ENCODE data around the gene SPCS3. TPM values are rescaled to one million over a fixed set of nuclear protein-coding genes. Genes with fewer than 3 reads are reported as not detected.

The SPCS3 gene
- total and polyA plus RNA-seq, 2 of the 13 experiments (the other 11 are each of a cell fraction or from before 2014, with no cell fraction given): 26.3 to 57.0 TPM

DNA sequence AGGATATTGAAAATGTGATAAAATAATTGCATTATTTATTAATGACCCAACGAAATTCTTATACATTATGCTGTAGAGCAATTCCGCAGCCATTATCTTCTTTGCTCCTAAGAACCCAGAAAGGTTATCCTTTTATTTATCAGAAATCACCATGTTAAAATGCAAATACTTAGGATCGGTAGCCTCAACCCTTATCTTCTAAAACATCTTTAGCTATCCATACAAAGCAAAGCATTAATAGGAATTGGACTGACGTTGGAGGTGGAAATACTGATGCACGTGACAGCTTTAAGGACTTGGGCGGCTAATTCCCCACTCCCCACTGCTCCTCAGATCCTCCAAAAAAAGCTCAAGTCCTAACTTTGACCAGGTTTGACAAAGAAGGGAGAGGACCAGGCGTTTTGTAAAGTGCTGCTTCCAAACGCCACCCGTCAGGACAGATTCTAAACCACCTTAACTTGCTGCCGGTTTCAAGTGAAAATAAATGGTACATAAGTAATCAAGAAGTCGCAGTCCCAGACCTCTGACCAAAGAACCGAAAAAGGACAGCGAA lies 539 bp upstream of the SPCS3 start (continued):
- TF ChIP-seq, protein P1, sequence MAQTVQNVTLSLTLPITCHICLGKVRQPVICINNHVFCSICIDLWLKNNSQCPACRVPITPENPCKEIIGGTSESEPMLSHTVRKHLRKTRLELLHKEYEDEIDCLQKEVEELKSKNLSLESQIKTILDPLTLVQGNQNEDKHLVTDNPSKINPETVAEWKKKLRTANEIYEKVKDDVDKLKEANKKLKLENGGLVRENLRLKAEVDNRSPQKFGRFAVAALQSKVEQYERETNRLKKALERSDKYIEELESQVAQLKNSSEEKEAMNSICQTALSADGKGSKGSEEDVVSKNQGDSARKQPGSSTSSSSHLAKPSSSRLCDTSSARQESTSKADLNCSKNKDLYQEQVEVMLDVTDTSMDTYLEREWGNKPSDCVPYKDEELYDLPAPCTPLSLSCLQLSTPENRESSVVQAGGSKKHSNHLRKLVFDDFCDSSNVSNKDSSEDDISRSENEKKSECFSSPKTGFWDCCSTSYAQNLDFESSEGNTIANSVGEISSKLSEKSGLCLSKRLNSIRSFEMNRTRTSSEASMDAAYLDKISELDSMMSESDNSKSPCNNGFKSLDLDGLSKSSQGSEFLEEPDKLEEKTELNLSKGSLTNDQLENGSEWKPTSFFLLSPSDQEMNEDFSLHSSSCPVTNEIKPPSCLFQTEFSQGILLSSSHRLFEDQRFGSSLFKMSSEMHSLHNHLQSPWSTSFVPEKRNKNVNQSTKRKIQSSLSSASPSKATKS (CRISPR knock-in tag; IDR thresholded peaks at IDR 0.05): no peak
- TF ChIP-seq KDM6A (CRISPR knock-in tag; IDR thresholded peaks at IDR 0.05; ENCODE audit: low read depth) (no peak), SNAI1 (CRISPR knock-in tag; IDR thresholded peaks at IDR 0.05; ENCODE audit: borderline replicate concordance) (no peak), MEIS1 (CRISPR knock-in tag; IDR thresholded peaks at IDR 0.05; ENCODE audit: borderline replicate concordance) (no peak), ZNF83 (CRISPR knock-in tag; IDR thresholded peaks at IDR 0.05; ENCODE audit: borderline replicate concordance) (no peak), BCL6 (CRISPR knock-in tag; IDR thresholded peaks at IDR 0.05) (no peak), RARG (CRISPR knock-in tag; IDR thresholded peaks at IDR 0.05; ENCODE audit: low read depth) (no peak), ZNF501 (CRISPR knock-in tag; IDR thresholded peaks at IDR 0.05) (peak; percentile 47; the same call in 1 of the 2 replicates), ZNF564 (CRISPR knock-in tag; IDR thresholded peaks at IDR 0.05) (no peak), ZNF615 (CRISPR knock-in tag; IDR thresholded peaks at IDR 0.05; ENCODE audit: borderline replicate concordance) (no peak), ZNF12 (CRISPR knock-in tag; IDR thresholded peaks at IDR 0.05) (no peak), KDM5A (IDR thresholded peaks at IDR 0.05; ENCODE audit: borderline replicate concordance, low read length) (no peak), HDAC1 (CRISPR knock-in tag; IDR thresholded peaks at IDR 0.05) (peak; percentile 29; the same call in 1 of the 2 replicates)
- TF ChIP-seq, protein P2, sequence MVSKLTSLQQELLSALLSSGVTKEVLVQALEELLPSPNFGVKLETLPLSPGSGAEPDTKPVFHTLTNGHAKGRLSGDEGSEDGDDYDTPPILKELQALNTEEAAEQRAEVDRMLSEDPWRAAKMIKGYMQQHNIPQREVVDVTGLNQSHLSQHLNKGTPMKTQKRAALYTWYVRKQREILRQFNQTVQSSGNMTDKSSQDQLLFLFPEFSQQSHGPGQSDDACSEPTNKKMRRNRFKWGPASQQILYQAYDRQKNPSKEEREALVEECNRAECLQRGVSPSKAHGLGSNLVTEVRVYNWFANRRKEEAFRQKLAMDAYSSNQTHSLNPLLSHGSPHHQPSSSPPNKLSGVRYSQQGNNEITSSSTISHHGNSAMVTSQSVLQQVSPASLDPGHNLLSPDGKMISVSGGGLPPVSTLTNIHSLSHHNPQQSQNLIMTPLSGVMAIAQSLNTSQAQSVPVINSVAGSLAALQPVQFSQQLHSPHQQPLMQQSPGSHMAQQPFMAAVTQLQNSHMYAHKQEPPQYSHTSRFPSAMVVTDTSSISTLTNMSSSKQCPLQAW (CRISPR knock-in tag; IDR thresholded peaks at IDR 0.05): peak; percentile 29; the same call in 1 of the 2 replicates
- TF ChIP-seq, protein P3, sequence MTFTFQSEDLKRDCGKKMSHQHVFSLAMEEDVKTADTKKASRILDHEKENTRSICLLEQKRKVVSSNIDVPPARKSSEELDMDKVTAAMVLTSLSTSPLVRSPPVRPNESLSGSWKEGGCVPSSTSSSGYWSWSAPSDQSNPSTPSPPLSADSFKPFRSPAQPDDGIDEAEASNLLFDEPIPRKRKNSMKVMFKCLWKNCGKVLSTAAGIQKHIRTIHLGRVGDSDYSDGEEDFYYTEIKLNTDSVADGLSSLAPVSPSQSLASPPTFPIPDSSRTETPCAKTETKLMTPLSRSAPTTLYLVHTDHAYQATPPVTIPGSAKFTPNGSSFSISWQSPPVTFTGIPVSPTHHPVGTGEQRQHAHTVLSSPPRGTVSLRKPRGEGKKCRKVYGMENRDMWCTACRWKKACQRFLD (CRISPR knock-in tag; IDR thresholded peaks at IDR 0.05; ENCODE audit: borderline replicate concordance): no peak
- TF ChIP-seq, protein P4, sequence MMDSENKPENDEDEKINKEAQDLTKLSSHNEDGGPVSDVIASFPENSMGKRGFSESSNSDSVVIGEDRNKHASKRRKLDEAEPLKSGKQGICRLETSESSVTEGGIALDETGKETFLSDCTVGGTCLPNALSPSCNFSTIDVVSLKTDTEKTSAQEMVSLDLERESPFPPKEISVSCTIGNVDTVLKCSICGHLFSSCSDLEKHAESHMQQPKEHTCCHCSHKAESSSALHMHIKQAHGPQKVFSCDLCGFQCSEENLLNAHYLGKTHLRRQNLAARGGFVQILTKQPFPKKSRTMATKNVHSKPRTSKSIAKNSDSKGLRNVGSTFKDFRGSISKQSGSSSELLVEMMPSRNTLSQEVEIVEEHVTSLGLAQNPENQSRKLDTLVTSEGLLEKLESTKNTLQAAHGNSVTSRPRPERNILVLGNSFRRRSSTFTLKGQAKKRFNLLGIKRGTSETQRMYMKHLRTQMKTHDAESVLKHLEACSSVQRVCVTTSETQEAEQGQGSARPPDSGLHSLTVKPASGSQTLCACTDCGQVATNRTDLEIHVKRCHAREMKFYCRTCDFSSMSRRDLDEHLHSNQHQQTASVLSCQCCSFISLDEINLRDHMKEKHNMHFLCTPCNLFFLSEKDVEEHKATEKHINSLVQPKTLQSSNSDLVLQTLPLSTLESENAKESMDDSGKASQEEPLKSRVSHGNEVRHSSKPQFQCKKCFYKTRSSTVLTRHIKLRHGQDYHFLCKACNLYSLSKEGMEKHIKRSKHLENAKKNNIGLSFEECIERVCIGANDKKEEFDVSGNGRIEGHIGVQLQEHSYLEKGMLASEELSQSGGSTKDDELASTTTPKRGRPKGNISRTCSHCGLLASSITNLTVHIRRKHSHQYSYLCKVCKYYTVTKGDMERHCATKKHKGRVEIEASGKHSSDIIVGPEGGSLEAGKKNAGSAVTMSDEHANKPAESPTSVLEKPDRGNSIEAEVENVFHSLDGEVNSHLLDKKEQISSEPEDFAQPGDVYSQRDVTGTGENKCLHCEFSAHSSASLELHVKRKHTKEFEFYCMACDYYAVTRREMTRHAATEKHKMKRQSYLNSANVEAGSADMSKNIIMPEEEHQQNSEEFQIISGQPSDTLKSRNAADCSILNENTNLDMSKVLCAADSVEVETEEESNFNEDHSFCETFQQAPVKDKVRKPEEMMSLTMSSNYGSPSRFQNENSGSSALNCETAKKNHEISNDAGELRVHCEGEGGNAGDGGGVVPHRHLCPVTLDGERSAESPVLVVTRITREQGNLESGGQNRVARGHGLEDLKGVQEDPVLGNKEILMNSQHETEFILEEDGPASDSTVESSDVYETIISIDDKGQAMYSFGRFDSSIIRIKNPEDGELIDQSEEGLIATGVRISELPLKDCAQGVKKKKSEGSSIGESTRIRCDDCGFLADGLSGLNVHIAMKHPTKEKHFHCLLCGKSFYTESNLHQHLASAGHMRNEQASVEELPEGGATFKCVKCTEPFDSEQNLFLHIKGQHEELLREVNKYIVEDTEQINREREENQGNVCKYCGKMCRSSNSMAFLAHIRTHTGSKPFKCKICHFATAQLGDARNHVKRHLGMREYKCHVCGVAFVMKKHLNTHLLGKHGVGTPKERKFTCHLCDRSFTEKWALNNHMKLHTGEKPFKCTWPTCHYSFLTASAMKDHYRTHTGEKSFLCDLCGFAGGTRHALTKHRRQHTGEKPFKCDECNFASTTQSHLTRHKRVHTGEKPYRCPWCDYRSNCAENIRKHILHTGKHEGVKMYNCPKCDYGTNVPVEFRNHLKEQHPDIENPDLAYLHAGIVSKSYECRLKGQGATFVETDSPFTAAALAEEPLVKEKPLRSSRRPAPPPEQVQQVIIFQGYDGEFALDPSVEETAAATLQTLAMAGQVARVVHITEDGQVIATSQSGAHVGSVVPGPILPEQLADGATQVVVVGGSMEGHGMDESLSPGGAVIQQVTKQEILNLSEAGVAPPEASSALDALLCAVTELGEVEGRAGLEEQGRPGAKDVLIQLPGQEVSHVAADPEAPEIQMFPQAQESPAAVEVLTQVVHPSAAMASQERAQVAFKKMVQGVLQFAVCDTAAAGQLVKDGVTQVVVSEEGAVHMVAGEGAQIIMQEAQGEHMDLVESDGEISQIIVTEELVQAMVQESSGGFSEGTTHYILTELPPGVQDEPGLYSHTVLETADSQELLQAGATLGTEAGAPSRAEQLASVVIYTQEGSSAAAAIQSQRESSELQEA (CRISPR knock-in tag; IDR thresholded peaks at IDR 0.05; ENCODE audit: not compliant biosample characterization): no peak

All from HepG2 (cell line).